Measurements from ENCODE around the gene CCSER1. TPM values are rescaled to one million over a fixed set of nuclear protein-coding genes. Genes with fewer than 3 reads are reported as not detected.

Gene CCSER1
- total RNA-seq, 2 donors from 2014 or later = 11.8 to 12.5 TPM

DNA sequence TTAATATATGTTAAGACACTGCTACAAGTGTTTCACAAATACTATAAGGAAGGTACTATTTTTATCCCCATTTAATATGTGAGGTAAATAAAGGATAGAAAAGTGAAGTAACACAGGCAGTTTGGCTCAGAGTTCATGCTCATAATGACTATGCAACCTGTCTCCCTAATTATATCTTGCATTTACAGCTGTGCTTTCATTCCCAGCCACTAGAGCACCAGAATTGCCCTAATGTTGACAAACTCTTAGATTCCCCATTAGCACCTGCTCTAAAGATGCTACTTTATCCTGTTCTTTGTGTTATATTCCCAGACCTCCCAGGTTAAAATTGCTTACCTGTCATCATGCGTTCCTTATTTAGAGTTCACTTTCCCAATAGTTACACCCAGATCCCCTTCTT lies 833.6 kb downstream of the CCSER1 start:
- TF ChIP-seq, protein P1, sequence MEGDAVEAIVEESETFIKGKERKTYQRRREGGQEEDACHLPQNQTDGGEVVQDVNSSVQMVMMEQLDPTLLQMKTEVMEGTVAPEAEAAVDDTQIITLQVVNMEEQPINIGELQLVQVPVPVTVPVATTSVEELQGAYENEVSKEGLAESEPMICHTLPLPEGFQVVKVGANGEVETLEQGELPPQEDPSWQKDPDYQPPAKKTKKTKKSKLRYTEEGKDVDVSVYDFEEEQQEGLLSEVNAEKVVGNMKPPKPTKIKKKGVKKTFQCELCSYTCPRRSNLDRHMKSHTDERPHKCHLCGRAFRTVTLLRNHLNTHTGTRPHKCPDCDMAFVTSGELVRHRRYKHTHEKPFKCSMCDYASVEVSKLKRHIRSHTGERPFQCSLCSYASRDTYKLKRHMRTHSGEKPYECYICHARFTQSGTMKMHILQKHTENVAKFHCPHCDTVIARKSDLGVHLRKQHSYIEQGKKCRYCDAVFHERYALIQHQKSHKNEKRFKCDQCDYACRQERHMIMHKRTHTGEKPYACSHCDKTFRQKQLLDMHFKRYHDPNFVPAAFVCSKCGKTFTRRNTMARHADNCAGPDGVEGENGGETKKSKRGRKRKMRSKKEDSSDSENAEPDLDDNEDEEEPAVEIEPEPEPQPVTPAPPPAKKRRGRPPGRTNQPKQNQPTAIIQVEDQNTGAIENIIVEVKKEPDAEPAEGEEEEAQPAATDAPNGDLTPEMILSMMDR (IDR thresholded peaks at IDR 0.05) = no peak
- Histone ChIP-seq H3K36me3 (no peaks in the 10 kb centered on the region), H3K27ac (no peak overlapping the region), H3K27me3 (no peaks in the 10 kb centered on the region), H3K4me1 (no peaks in the 10 kb centered on the region), H3K4me3 (no peak overlapping the region), H3K9me3 (no peaks in the 10 kb centered on the region)
- no peak for DNase-seq (ENCODE audit: low spot score)

DNA sequence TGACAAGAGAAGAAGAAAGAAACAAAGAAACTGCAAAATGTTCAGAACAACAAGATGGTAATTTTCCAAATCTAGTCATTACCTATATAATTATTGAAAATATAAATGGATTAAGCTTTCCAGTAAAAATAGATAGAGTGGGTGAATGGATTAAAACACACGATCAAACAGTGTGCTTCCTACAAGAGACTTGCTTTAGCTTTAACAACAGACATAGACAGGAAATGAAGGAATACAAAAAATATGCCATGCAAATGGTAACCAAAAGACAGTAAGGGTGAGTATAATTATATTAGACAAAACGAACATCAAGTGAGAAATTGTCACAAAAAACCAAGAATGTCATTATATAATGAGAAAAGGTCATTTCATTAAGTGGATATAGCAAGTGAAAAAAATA lies 842.8 kb downstream of the CCSER1 start:
- Histone ChIP-seq H3K27ac (no peak overlapping the region), H3K9me3 (peaks cover 0 to 9% of the 10 kb centered on the region in 2 donors), H3K36me3 (no peaks in the 10 kb centered on the region), H3K27me3 (no peaks in the 10 kb centered on the region), H3K4me3 (no peak overlapping the region), H3K4me1 (no peaks in the 10 kb centered on the region)
- DNase-seq (ENCODE audit: low spot score) = no peak
- TF ChIP-seq, protein P1 (IDR thresholded peaks at IDR 0.05) = no peak

DNA sequence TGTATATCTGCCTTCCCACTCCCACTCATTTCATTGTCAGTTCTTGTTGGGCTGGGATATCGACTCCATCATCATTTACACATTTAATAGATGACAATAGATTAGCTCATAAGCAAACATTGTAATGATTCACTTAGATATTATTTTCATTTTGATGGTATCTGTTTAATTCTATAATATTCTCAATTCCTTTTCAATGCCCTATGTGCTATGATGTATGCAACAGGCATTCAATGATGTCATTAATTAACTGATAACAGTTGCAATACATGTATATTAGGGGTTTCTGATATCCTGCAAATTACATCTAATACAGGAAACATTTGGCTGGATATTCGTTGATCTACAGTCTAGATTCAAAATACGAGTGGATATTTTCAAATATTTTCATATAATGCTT lies 850.5 kb downstream of the CCSER1 start:
- Histone ChIP-seq H3K4me1 (no peaks in the 10 kb centered on the region), H3K27ac (no peak overlapping the region), H3K4me3 (no peak overlapping the region), H3K36me3 (no peaks in the 10 kb centered on the region), H3K9me3 (no peaks in the 10 kb centered on the region), H3K27me3 (no peaks in the 10 kb centered on the region)
- TF ChIP-seq, protein P1 (IDR thresholded peaks at IDR 0.05) = no peak
- no peak for DNase-seq (ENCODE audit: low spot score)

- H3K27ac ChIP-seq = no peak overlapping the region
These were observed 852.4 kb downstream of the CCSER1 start for GRCh38 chr4:90979556-90979955.

GRCh38 chr4:90982813-90983212 lies 855.6 kb downstream of the CCSER1 start:
- TF ChIP-seq, protein P1 (IDR thresholded peaks at IDR 0.05) = no peak
- H3K36me3 ChIP-seq = no peaks in the 10 kb centered on the region
- no peaks in the 10 kb centered on the region for H3K27me3 ChIP-seq
- H3K4me1 ChIP-seq = no peaks in the 10 kb centered on the region
- no peaks in the 10 kb centered on the region for H3K9me3 ChIP-seq
- DNase-seq (ENCODE audit: low spot score) = no peak
- H3K4me3 ChIP-seq = no peak overlapping the region
- no peak overlapping the region for H3K27ac ChIP-seq

More at GRCh38 chr4:90979556-90979955, 852.4 kb downstream of the CCSER1 start:
- Histone ChIP-seq H3K27me3 (no peaks in the 10 kb centered on the region), H3K36me3 (no peaks in the 10 kb centered on the region), H3K9me3 (no peaks in the 10 kb centered on the region), H3K4me1 (no peaks in the 10 kb centered on the region), H3K4me3 (no peak overlapping the region)
- TF ChIP-seq, protein P1 (IDR thresholded peaks at IDR 0.05) = no peak
- DNase-seq (ENCODE audit: low spot score) = no peak

- TF ChIP-seq, protein P1 (IDR thresholded peaks at IDR 0.05) = no peak
- no peak for DNase-seq (ENCODE audit: low spot score)
- H3K27ac ChIP-seq = no peak overlapping the region
- no peaks in the 10 kb centered on the region for H3K27me3 ChIP-seq
- H3K36me3 ChIP-seq = no peaks in the 10 kb centered on the region
- H3K4me3 ChIP-seq = no peak overlapping the region
- no peaks in the 10 kb centered on the region for H3K9me3 ChIP-seq
- H3K4me1 ChIP-seq = peaks cover 0 to 8% of the 10 kb centered on the region in 2 donors
These were observed 863.1 kb downstream of the CCSER1 start for GRCh38 chr4:90990284-90990683.
